ENCODE measurements around the gene ALDH3B1. TPM values are rescaled to one million over a fixed set of nuclear protein-coding genes. Genes with fewer than 3 reads are reported as not detected.

Gene ALDH3B1
- total RNA-seq, 2 donors from 2014 or later, result 11.2 to 15.0 TPM

GRCh38 chr11:68011051-68011943, 1.2 kb downstream of the ALDH3B1 start:
- DNase-seq (ENCODE audit: low spot score), result no peak
- intact Hi-C loops (cut with DNase I), result no loop called here

DNA sequence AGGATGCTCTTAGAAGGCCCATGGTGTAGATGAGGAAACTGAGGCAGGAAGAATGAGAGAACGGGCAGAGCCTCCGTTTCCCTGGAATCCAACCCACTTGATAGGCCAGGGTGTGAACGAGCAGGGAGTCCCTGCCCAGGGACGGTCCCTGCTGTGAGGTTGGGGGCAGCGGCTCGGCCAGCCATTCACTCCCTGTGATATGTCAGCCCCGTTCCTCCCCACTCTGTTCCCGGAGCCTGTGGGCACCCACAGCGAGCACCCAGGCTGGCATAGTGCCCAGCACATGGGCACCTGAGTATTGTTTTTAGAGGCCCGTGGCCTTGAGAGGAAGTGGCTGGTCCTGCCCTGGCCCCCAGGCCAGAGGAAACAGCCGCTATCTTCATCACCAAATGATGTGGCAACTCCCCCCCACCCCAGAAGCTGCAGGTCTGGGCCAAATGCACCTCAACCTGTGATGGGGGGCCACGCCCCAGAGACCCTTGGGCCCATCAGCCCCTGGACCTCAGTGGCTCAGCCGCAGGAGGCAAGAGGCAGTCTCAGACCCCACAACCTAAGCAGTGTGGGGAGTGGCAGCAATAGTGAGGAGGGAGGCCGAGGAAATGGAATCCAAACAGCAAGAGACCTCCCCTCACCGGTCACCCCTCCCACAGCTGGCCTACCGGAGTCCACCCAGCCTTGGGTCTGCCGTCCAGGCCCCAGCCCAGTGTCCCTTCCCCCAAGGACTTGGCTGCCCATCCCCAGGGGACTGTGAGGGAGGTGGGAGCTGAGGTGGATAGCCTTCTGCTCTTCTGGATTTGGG, 2.1 kb downstream of the ALDH3B1 start:
- DNase-seq (ENCODE audit: low spot score), result no peak
- intact Hi-C loops (cut with DNase I), result no loop called here

GRCh38 chr11:68012843-68013610, 2.9 kb downstream of the ALDH3B1 start:
- DNase-seq (ENCODE audit: low spot score), result no peak
- intact Hi-C loops (cut with DNase I), result no loop called here

DNA sequence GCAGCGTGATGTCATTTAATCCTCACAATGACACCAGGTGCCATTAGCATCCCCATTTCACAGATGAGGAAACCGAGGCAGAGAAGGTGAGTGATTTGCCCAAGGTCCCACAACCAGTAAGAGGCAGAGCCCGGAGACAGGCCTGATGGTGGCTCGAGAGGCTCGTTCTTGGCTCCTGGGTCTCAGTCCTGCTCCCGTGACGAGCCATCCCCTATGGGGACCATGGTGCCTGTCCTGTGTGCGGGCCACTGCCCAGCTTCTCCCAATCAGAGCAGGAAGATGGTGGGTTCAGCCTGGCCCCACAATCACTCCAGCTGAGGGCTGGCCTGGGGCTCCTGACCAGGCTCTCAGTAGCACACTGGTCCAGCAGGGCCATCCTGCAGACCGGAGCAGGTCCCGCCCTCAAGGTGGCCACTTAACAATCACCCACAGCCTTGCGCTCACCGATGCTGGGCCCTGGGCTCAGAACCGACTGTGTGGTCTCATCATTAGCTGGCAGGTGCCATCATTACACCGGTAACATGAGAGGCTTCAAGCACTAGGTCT, 3.6 kb downstream of the ALDH3B1 start:
- intact Hi-C loops (cut with DNase I), result no loop called here
- no peak for DNase-seq (ENCODE audit: low spot score)

GRCh38 chr11:68014157-68014946, 4.2 kb downstream of the ALDH3B1 start:
- intact Hi-C loops (cut with DNase I), result no loop called here
- DNase-seq (ENCODE audit: low spot score), result peak; percentile 88

GRCh38 chr11:68014947-68015447, 4.9 kb downstream of the ALDH3B1 start:
- no peak for DNase-seq (ENCODE audit: low spot score)
- intact Hi-C loops (cut with DNase I), result no loop called here

- intact Hi-C loops (cut with DNase I), result no loop called here
- no peak for DNase-seq (ENCODE audit: low spot score)
Observed at GRCh38 chr11:68015467-68015866, 5.3 kb downstream of the ALDH3B1 start.

DNA sequence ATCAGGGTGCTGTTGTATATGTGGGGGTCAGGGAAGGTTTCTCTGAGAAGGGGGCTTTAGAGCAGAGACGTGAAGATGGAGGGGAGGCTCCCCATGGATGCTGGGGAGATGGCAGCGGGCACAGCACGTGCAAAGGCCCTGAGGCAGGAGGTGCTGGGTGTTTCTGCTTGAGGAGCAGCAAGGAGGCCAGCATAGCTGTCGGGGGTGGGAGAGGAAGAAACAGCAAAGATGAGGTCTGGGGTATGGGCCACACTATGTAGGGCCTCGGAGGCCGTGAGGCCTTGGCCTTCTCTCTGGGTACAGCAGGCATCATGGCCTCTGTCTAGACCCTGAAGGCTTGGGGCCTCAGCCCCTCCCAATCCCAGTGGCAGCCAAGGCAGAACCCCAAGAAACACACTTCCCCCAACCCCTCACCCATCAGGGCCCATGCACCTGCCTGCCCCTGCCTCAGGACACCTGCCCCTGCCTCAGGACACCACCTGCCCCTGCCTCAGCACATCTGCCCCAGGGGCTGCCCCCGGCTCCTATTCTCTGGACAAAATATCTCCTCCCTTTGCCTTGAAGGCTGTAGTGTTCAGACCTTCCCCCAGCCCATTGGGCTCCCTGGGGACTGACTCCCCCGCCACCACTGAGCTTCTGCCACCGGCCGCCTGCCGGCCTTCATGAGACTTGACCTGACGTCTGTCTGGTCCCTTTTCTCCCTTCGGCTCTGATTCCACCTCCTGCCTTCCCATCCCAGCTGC, 6.2 kb downstream of the ALDH3B1 start:
- no peak for DNase-seq (ENCODE audit: low spot score)
- intact Hi-C loops (cut with DNase I), result no loop called here

GRCh38 chr11:68016904-68017817, 7.0 kb downstream of the ALDH3B1 start:
- intact Hi-C loops (cut with DNase I), result no loop called here
- DNase-seq (ENCODE audit: low spot score), result no peak

- intact Hi-C loops (cut with DNase I), result no loop called here
- no peak for DNase-seq (ENCODE audit: low spot score)
Observed at GRCh38 chr11:68017980-68018729, 8.0 kb downstream of the ALDH3B1 start.

DNA sequence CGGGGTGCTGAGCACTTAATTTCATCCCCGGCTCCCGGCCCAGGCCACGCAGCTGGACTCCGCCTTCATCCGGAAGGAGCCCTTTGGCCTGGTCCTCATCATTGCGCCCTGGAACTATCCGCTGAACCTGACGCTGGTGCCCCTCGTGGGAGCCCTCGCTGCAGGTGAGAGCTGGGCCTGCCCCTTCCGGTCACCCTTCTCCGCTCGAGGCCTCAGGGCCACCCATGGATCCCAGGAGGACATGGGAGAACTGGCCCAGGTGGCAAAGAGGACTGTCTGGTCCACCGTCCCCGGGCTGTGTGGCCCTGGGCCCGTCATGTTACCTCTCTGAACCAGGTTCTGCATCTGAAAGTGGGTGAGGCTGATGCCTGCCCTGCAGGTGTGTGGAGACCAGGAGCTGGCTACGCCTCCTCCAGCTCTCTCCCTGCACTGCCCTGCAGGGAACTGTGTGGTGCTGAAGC, 8.6 kb downstream of the ALDH3B1 start:
- intact Hi-C loops (cut with DNase I), result no loop called here

GRCh38 chr11:68019486-68019885, 9.4 kb downstream of the ALDH3B1 start:
- no peak for DNase-seq (ENCODE audit: low spot score)
- intact Hi-C loops (cut with DNase I), result no loop called here

More for the DNA sequence above, 8.6 kb downstream of the ALDH3B1 start:
- DNase-seq (ENCODE audit: low spot score), result no peak

DNA sequence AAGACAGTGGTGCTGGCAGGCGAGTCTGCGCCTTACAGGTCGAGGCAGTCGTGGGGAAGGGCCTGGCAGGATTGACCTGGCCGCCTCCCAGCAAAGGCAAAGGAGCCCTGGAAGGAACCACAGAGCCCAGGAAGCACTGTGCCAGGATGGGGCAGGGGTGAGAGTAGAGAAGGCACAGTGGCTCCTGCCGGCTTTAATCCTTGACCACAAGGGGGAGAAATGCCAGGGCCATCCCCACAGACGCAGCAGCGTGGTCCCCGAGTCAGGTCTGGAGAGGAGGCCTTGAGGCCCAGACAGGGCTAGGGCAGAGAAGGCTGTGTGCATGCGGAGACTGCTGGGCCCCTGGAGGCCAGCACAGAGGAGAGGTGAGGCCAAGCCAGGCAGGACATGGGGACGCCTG, 10.4 kb downstream of the ALDH3B1 start:
- intact Hi-C loops (cut with DNase I), result no loop called here
- no peak for DNase-seq (ENCODE audit: low spot score)

- DNase-seq (ENCODE audit: low spot score), result no peak
- intact Hi-C loops (cut with DNase I), result no loop called here
Observed at GRCh38 chr11:68021167-68021787, 11.2 kb downstream of the ALDH3B1 start.

- intact Hi-C loops (cut with DNase I), result no loop called here
- no peak for DNase-seq (ENCODE audit: low spot score)
Observed at GRCh38 chr11:68022531-68022930, 12.4 kb downstream of the ALDH3B1 start.

DNA sequence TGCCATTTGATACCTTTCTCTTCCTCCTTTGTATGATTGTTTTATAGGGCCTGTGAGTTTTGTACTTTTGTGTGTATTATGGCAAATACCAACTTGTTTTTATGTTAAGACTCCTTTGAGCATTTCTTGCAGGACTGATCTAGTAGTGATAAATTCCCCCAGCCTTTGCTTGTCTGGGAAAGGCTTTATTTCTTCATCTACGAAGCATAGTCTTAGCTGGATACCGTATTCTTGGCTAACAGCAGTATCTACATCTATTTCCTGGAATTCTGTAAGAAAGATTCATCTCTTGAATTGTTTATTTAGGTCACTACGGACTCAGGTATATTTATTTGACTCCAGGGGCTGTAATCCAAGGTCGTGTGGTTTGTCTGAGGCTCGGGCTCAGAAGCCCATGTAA, 14.4 kb downstream of the ALDH3B1 start:
- intact Hi-C loops (cut with DNase I), result no loop called here
- DNase-seq (ENCODE audit: low spot score), result no peak

All from posterior vena cava (tissue), 2 donors.